GM12878 (cell line): ENCODE results near the gene KYAT1. TPM values are rescaled to one million over a fixed set of nuclear protein-coding genes. Genes with fewer than 3 reads are reported as not detected.

Experiments used
- BACH1 ChIP-seq: fragments of 450-650 bp; IDR thresholded peaks from 2 replicates; pipeline ENCODE4 v1.6.1; 2017; ENCODE audit warnings: mild to moderate bottlenecking, borderline replicate concordance
- BCL11A ChIP-seq: IDR thresholded peaks from 2 replicates; pipeline ENCODE4 v1.6.1; 2011; ENCODE audit warnings: low read depth, low read length
- BHLHE40 ChIP-seq, 2 experiments: fragments of 450-650 bp in 1 of 2; IDR thresholded peaks; 2 replicates each; pipeline ENCODE4 v1.6.1; 2011 to 2017; ENCODE audit warnings: low read depth in 2 of 2, borderline replicate concordance in 1 of 2, improper control_type of control experiment in 1 of 2, low read length in 1 of 2, mild to moderate bottlenecking in 1 of 2
- CREM ChIP-seq: IDR thresholded peaks from 2 replicates; pipeline ENCODE4 v1.6.1; 2014; ENCODE audit warnings: antibody characterized with exemption, low read depth
- ETV6 ChIP-seq, 2 experiments: fragments of 450-650 bp in 1 of 2; IDR thresholded peaks in 1 of 2; conservative IDR thresholded peaks in 1 of 2; 2 replicates each; pipeline ENCODE4 v1.6.1; 2014; ENCODE audit warnings: antibody characterized with exemption in 1 of 2, borderline replicate concordance in 1 of 2, low read depth in 1 of 2, mild to moderate bottlenecking in 1 of 2, moderate library complexity in 1 of 2
- FOXM1 ChIP-seq: IDR thresholded peaks from 2 replicates; pipeline ENCODE4 v1.6.1; 2012; ENCODE audit warnings: low read depth, mild to moderate bottlenecking, inconsistent platforms, low read length, moderate library complexity
- IKZF2 ChIP-seq, 2 experiments: fragments of 450-650 bp; IDR thresholded peaks; 2 replicates each; pipeline ENCODE4 v1.6.1; 2017; ENCODE audit warnings: mild to moderate bottlenecking in 2 of 2, moderate library complexity in 2 of 2
- IRF4 ChIP-seq: IDR thresholded peaks from 2 replicates; pipeline ENCODE4 v1.6.1; 2011; ENCODE audit warnings: low read depth, low read length
- JUND ChIP-seq: IDR thresholded peaks from 2 replicates; pipeline ENCODE4 v1.6.1; 2012; ENCODE audit warnings: low read depth, mild to moderate bottlenecking, low read length, improper control_type of control experiment, moderate library complexity
- KDM1A ChIP-seq: fragments of 200-600 bp; sonication (generic); IDR thresholded peaks from 2 replicates; pipeline ENCODE4 v1.6.1; 2016; ENCODE audit warnings: borderline replicate concordance
- KLF5 ChIP-seq: fragments of 450-650 bp; IDR thresholded peaks from 2 replicates; pipeline ENCODE4 v1.6.1; 2014; ENCODE audit warnings: mild to moderate bottlenecking; ENCODE audit not compliant: partially characterized antibody
- PAX5 ChIP-seq: IDR thresholded peaks from 2 replicates; pipeline ENCODE4 v1.6.1; 2011; ENCODE audit warnings: low read depth, low read length, borderline replicate concordance
- RCOR1 ChIP-seq: conservative IDR thresholded peaks from 2 replicates; pipeline ENCODE4 v1.6.1; 2012; ENCODE audit warnings: low read depth, low read length, improper control_type of control experiment
- TCF3 ChIP-seq: IDR thresholded peaks from 2 replicates; pipeline ENCODE4 v1.6.1; 2012; ENCODE audit warnings: low read depth, mild to moderate bottlenecking, low read length, borderline replicate concordance; ENCODE audit not compliant: insufficient read depth
- ZBTB11 ChIP-seq: fragments of 450-650 bp; formaldehyde crosslinking; IDR thresholded peaks from 2 replicates; pipeline ENCODE4 v1.5.0; 2022; ENCODE audit warnings: mild to moderate bottlenecking, missing genetic modification characterization
- ZBTB4 ChIP-seq: fragments of 450-650 bp; formaldehyde crosslinking; IDR thresholded peaks from 2 replicates; pipeline ENCODE4 v1.4.0; 2022; ENCODE audit warnings: mild to moderate bottlenecking, moderate library complexity
- ZNF274 ChIP-seq: IDR thresholded peaks from one replicate; pipeline ENCODE4 v1.8.0; 2011; ENCODE audit not compliant: insufficient read length, insufficient read depth
- ZNF622 ChIP-seq: fragments of 450-650 bp; IDR thresholded peaks from 2 replicates; pipeline ENCODE4 v1.6.1; 2017; ENCODE audit warnings: mild to moderate bottlenecking, inconsistent platforms
- polyA plus RNA-seq, 11 experiments: library from polyadenylated mRNA; depleted of rRNA in 4 of 11; unstranded in 6 of 11; stranded (reverse) in 5 of 11; fragments of >200 nt; fragmentation: Nextera tagmentation in 4 of 11; fragmentation: Illumina TruSeq in 1 of 11; extraction: Ambion mirVana in 4 of 11; extraction: Trizol in 1 of 11; gene quantifications; 1 replicate in 1 of 11; 2 replicates in 10 of 11; pipeline versions ENCODE4 v1.2.1 to v1.2.3, GENCODE V29; 2011 to 2016; ENCODE audit warnings: inconsistent platforms in 2 of 11, missing spikeins in 2 of 11, low read depth in 1 of 11
- total RNA-seq, 4 experiments: library from RNA; depleted of rRNA in 3 of 4; stranded (reverse); fragments of >200 nt in 3 of 4; fragmentation: Illumina TruSeq in 1 of 4; extraction: Trizol in 1 of 4; gene quantifications; 2 replicates each; pipeline versions ENCODE4 v1.2.1 to v1.2.3, GENCODE V29; 2013 to 2021
- TF ChIP-seq, protein P1 (sequence below): fragments of 450-650 bp; IDR thresholded peaks from 2 replicates; pipeline ENCODE4 v1.6.1; 2018; ENCODE audit warnings: borderline replicate concordance, mild to moderate bottlenecking; ENCODE audit not compliant: partially characterized antibody
- TF ChIP-seq, protein P2 (sequence below): IDR thresholded peaks from 2 replicates; pipeline ENCODE4 v1.6.1; 2011; ENCODE audit warnings: borderline replicate concordance, low read depth, mild to moderate bottlenecking, moderate library complexity, mixed read lengths, low read length; ENCODE audit not compliant: insufficient read depth; ENCODE audit errors: extremely low read length

The KYAT1 gene
- total and polyA plus RNA-seq, 10 of the 15 experiments (the other 5 are each of a cell fraction or from before 2014, with no cell fraction given), result 5.8 to 15.7 (median 11.4) TPM

- TF ChIP-seq ZBTB11 (CRISPR knock-in tag) (no peak), BCL11A (no peak), CREM (peak; percentile 70; the same call in 1 of the 2 replicates), ZNF274 (no peak), IKZF2 (IDR thresholded peaks at IDR 0.05) (no peak), KDM1A (no peak), IRF4 (no peak), JUND (no peak), BACH1 (no peak), PAX5 (no peak), BHLHE40 (IDR thresholded peaks at IDR 0.05; ENCODE audit: borderline replicate concordance in 1 of 2, low read depth in 2 of 2, low read length in 1 of 2) (peak; percentile 9 to 31; a peak in 3 of 4 replicates), FOXM1 (no peak), TCF3 (no peak), RCOR1 (no peak), ZBTB4 (no peak), ZNF622 (no peak), ETV6 (conservative IDR thresholded peaks at IDR 0.05 in 1 of 2, IDR thresholded peaks at IDR 0.05 in 1 of 2; ENCODE audit: borderline replicate concordance in 1 of 2, low read depth in 1 of 2) (no peak), KLF5 (no peak)
- TF ChIP-seq, protein P1, sequence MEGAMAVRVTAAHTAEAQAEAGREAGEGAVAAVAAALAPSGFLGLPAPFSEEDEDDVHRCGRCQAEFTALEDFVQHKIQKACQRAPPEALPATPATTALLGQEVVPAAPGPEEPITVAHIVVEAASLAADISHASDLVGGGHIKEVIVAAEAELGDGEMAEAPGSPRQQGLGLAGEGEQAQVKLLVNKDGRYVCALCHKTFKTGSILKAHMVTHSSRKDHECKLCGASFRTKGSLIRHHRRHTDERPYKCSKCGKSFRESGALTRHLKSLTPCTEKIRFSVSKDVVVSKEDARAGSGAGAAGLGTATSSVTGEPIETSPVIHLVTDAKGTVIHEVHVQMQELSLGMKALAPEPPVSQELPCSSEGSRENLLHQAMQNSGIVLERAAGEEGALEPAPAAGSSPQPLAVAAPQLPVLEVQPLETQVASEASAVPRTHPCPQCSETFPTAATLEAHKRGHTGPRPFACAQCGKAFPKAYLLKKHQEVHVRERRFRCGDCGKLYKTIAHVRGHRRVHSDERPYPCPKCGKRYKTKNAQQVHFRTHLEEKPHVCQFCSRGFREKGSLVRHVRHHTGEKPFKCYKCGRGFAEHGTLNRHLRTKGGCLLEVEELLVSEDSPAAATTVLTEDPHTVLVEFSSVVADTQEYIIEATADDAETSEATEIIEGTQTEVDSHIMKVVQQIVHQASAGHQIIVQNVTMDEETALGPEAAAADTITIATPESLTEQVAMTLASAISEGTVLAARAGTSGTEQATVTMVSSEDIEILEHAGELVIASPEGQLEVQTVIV, result no peak
- TF ChIP-seq, protein P2, sequence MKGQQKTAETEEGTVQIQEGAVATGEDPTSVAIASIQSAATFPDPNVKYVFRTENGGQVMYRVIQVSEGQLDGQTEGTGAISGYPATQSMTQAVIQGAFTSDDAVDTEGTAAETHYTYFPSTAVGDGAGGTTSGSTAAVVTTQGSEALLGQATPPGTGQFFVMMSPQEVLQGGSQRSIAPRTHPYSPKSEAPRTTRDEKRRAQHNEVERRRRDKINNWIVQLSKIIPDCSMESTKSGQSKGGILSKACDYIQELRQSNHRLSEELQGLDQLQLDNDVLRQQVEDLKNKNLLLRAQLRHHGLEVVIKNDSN, result no peak
These were observed 63.5 kb downstream of the KYAT1 start, which contains the start of gene ENDOG (continued) for GRCh38 chr9:128818099-128818838.
